ENCODE results near the gene LTK. TPM values are rescaled to one million over a fixed set of nuclear protein-coding genes. Genes with fewer than 3 reads are reported as not detected.

Gene LTK
- total RNA-seq, 4 donors from 2014 or later, result 13.8 to 39.0 (median 26.3) TPM; not detected in 1

- Histone ChIP-seq H3K27ac (peak overlapping the region in 1 of 4 donors; percentile 25), H3K27me3 (no peaks in the 10 kb centered on the region), H3K9me3 (no peaks in the 10 kb centered on the region), H3K4me3 (peak overlapping the region in 1 of 4 donors; percentile 12), H3K4me1 (peaks cover 0 to 3% (median 0%) of the 10 kb centered on the region in 4 donors), H3K36me3 (peaks cover 0 to 47% (median 0%) of the 10 kb centered on the region in 3 donors)
- TF ChIP-seq POLR2A (IDR thresholded peaks at IDR 0.05), result no peak
- DNase-seq, result peak in 1 of 3 donors; percentile 31
Observed at GRCh38 chr15:41483115-41483514, 30.5 kb downstream of the LTK start.

- TF ChIP-seq POLR2A (IDR thresholded peaks at IDR 0.05), result no peak
- TF ChIP-seq CTCF (IDR thresholded peaks at IDR 0.05), result no peak
- no peaks in the 10 kb centered on the region for H3K9me3 ChIP-seq
- peaks cover 0 to 55% (median 0%) of the 10 kb centered on the region in 3 donors for H3K36me3 ChIP-seq
- peak overlapping the region in 1 of 4 donors; percentile 43 for H3K27ac ChIP-seq
- DNase-seq, result no peak
- peaks cover 0 to 3% (median 0%) of the 10 kb centered on the region in 4 donors for H3K4me1 ChIP-seq
- no peaks in the 10 kb centered on the region for H3K27me3 ChIP-seq
- no peak overlapping the region for H3K4me3 ChIP-seq
Observed at GRCh38 chr15:41482110-41482877, 31.3 kb downstream of the LTK start.

GRCh38 chr15:41480396-41481140 lies 33.1 kb downstream of the LTK start:
- DNase-seq, result no peak
- H3K36me3 ChIP-seq, result peaks cover 0 to 72% (median 2%) of the 10 kb centered on the region in 3 donors
- no peaks in the 10 kb centered on the region for H3K27me3 ChIP-seq
- H3K27ac ChIP-seq, result no peak overlapping the region
- H3K9me3 ChIP-seq, result no peaks in the 10 kb centered on the region
- H3K4me3 ChIP-seq, result no peak overlapping the region
- no peak for TF ChIP-seq CTCF (IDR thresholded peaks at IDR 0.05)
- no peak for TF ChIP-seq POLR2A (IDR thresholded peaks at IDR 0.05)
- peaks cover 0 to 3% (median 0%) of the 10 kb centered on the region in 4 donors for H3K4me1 ChIP-seq

GRCh38 chr15:41476416-41477048 lies 37.1 kb downstream of the LTK start:
- peak in 1 of 3 donors; percentile 14 for DNase-seq
- Histone ChIP-seq H3K36me3 (peaks cover 0 to 97% (median 2%) of the 10 kb centered on the region in 3 donors), H3K4me1 (peaks cover 0 to 6% (median 1%) of the 10 kb centered on the region in 4 donors), H3K27me3 (no peaks in the 10 kb centered on the region), H3K9me3 (no peaks in the 10 kb centered on the region), H3K4me3 (no peak overlapping the region), H3K27ac (no peak overlapping the region)
- TF ChIP-seq POLR2A (IDR thresholded peaks at IDR 0.05), result no peak
- TF ChIP-seq CTCF (IDR thresholded peaks at IDR 0.05), result no peak

GRCh38 chr15:41474941-41475340 lies 38.7 kb downstream of the LTK start:
- peaks cover 0 to 6% (median 1%) of the 10 kb centered on the region in 4 donors for H3K4me1 ChIP-seq
- H3K27ac ChIP-seq, result peak overlapping the region in 3 of 4 donors; percentile 20 to 69 (median 33)

More at GRCh38 chr15:41474941-41475340, 38.7 kb downstream of the LTK start:
- Histone ChIP-seq H3K4me3 (no peak overlapping the region), H3K36me3 (peaks cover 0 to 96% (median 2%) of the 10 kb centered on the region in 3 donors), H3K9me3 (no peaks in the 10 kb centered on the region), H3K27me3 (no peaks in the 10 kb centered on the region)
- DNase-seq, result no peak
- TF ChIP-seq CTCF (IDR thresholded peaks at IDR 0.05) (peak in 1 of 6 experiments; percentile 2), POLR2A (IDR thresholded peaks at IDR 0.05) (no peak)
